Endometrial microvascular endothelial cells (primary cell): ENCODE data around the gene NDUFB5. TPM values are rescaled to one million over a fixed set of nuclear protein-coding genes. Genes with fewer than 3 reads are reported as not detected.

Experiments used
- in situ Hi-C: cut with HindIII; loops from 2 replicates; pipeline ENCODE4 v1.10.0; 2017; ENCODE audit warnings: low sequenced_read_pairs, low pct_unique_long_range_greater_than_20kb; ENCODE audit errors: inconsistent ontology term
- total RNA-seq: library from RNA; depleted of rRNA; stranded (reverse); fragments of >200 nt; gene quantifications from one replicate; pipeline ENCODE4 v1.2.3, GENCODE V29; 2015; ENCODE audit errors: inconsistent ontology term

NDUFB5 gene
- 76.8 TPM for total RNA-seq

- in situ Hi-C loops = no loop called here
Measured at GRCh38 chr3:179604321-179605078, at the start of gene NDUFB5, which contains the start of gene MRPL47. NDUFB5 (plus strand) TSS chr3:179604794; CDS start chr3:179604816, 22 bp downstream. MRPL47 (minus strand) TSS chr3:179604638; CDS start chr3:179604624, 14 bp downstream.

- in situ Hi-C loops = no loop called here
Measured at GRCh38 chr3:179558742-179559364, 45.7 kb upstream of the NDUFB5 start.

GRCh38 chr3:179560791-179561190 is 43.8 kb upstream of the NDUFB5 start:
- in situ Hi-C loops = no loop called here

- in situ Hi-C loops = no loop called here
Measured at GRCh38 chr3:179562591-179563270, 41.9 kb upstream of the NDUFB5 start, which contains the start of gene ACTL6A. ACTL6A (plus strand) TSS chr3:179562926; CDS start chr3:179563093, 167 bp downstream.

GRCh38 chr3:179563271-179563783 is 41.3 kb upstream of the NDUFB5 start:
- in situ Hi-C loops = no loop called here

- in situ Hi-C loops = no loop called here
Measured at GRCh38 chr3:179565496-179565895, 39.1 kb upstream of the NDUFB5 start.

GRCh38 chr3:179580992-179581391 is 23.6 kb upstream of the NDUFB5 start:
- in situ Hi-C loops = no loop called here

GRCh38 chr3:179589143-179589542 is 15.5 kb upstream of the NDUFB5 start:
- in situ Hi-C loops = no loop called here

GRCh38 chr3:179590669-179591068 is 13.9 kb upstream of the NDUFB5 start:
- in situ Hi-C loops = no loop called here

GRCh38 chr3:179591313-179591712 is 13.3 kb upstream of the NDUFB5 start:
- in situ Hi-C loops = no loop called here

GRCh38 chr3:179599531-179599930 is 5.1 kb upstream of the NDUFB5 start:
- in situ Hi-C loops = no loop called here

GRCh38 chr3:179603321-179603720 is 1.3 kb upstream of the NDUFB5 start:
- in situ Hi-C loops = no loop called here

GRCh38 chr3:179603831-179604230 is 763 bp upstream of the NDUFB5 start:
- in situ Hi-C loops = no loop called here

GRCh38 chr3:179606534-179607085 is 2.0 kb downstream of the NDUFB5 start:
- in situ Hi-C loops = no loop called here

GRCh38 chr3:179608931-179609720 is 4.5 kb downstream of the NDUFB5 start:
- in situ Hi-C loops = no loop called here

- in situ Hi-C loops = no loop called here
Measured at GRCh38 chr3:179610066-179610465, 5.5 kb downstream of the NDUFB5 start.

- in situ Hi-C loops = no loop called here
Measured at GRCh38 chr3:179613807-179614206, 9.2 kb downstream of the NDUFB5 start.

- in situ Hi-C loops = no loop called here
Measured at GRCh38 chr3:179615458-179616173, 11.0 kb downstream of the NDUFB5 start.
